ENCODE results near the gene SAMD14. TPM values are rescaled to one million over a fixed set of nuclear protein-coding genes. Genes with fewer than 3 reads are reported as not detected.

The SAMD14 gene
- total and polyA plus RNA-seq, 2 of the 4 experiments (the other 2 are of a cell fraction): 1.4 to 6.2 TPM

GRCh38 chr17:50071692-50072091 is 58.3 kb downstream of the SAMD14 start:
- Histone ChIP-seq H3K9ac (ENCODE audit: low read depth, low read length) (no peak overlapping the region), H3K4me2 (ENCODE audit: low read depth, low read length) (no peak overlapping the region), H2BK120ac (ENCODE audit: low read depth, low read length) (no peak overlapping the region), H3K27ac (ENCODE audit: insufficient read depth, low read length) (no peak overlapping the region), H3K56ac (ENCODE audit: extremely low read depth, insufficient read depth, low read length) (no peak overlapping the region), H3K18ac (ENCODE audit: low read depth, low read length) (no peak overlapping the region), H4K20me1 (ENCODE audit: insufficient read depth, low read length) (no peaks in the 10 kb centered on the region; the same call in 1 of the 2 replicates), H3K23ac (ENCODE audit: low read depth, low read length) (no peak overlapping the region), H3K9me1 (ENCODE audit: insufficient read depth, low read length) (peaks cover 24% of the 10 kb centered on the region), H3K27me3 (ENCODE audit: control insufficient read depth, insufficient read depth, low read length) (no peaks in the 10 kb centered on the region), H2AK9ac (replicated peaks; ENCODE audit: low read depth, low read length, poor library complexity) (peak overlapping the region; percentile 84), H2AFZ (replicated peaks; ENCODE audit: low read length, poor library complexity) (no peak overlapping the region), H2BK15ac (ENCODE audit: low read depth, low read length) (no peak overlapping the region), H2BK5ac (ENCODE audit: low read depth, low read length, poor library complexity, severe bottlenecking) (no peak overlapping the region), H2BK20ac (ENCODE audit: low read depth, low read length) (no peak overlapping the region), H2AK5ac (ENCODE audit: low read depth, low read length) (no peak overlapping the region), H3K4me1 (ENCODE audit: control insufficient read depth, insufficient read depth, low read length) (peaks cover 5% of the 10 kb centered on the region; the same call in 1 of the 2 replicates), H3K9me3 (ENCODE audit: control insufficient read depth, insufficient read depth, low read length) (no peaks in the 10 kb centered on the region), H3K36me3 (ENCODE audit: control insufficient read depth, insufficient read depth, low read length) (peaks cover 54% of the 10 kb centered on the region), H4K5ac (ENCODE audit: low read depth, low read length) (no peak overlapping the region), H3K79me1 (ENCODE audit: low read depth in 1 of 2, low read length in 2 of 2) (peaks cover 33 to 69% of the 10 kb centered on the region in 2 experiments), H3K4me3 (ENCODE audit: insufficient read depth, low read depth, low read length) (no peak overlapping the region), H4K8ac (ENCODE audit: low read depth in 2 of 2, low read length in 2 of 2) (no peak overlapping the region), H3K14ac (replicated peaks; ENCODE audit: low read depth, low read length) (no peak overlapping the region), H3K4ac (ENCODE audit: low read depth, low read length) (no peak overlapping the region), H4K91ac (ENCODE audit: insufficient read depth, low read depth, low read length) (no peak overlapping the region)
- CTCF ChIA-PET: no interaction called here
- dilution Hi-C loops (cut with HindIII; ENCODE audit: low sequenced_read_pairs, unreplicated experiment): no loop called here
- in situ Hi-C loops (cut with MboI; ENCODE audit: low sequenced_read_pairs): no loop called here
- no CpG with 5 or more reads among the region's 6 CpGs for WGBS, 2 experiments (ENCODE audit: extremely low coverage in 2 of 2, insufficient read length in 1 of 2)
- POLR2A ChIA-PET (ENCODE audit: unreplicated experiment): no interaction called here
- intact Hi-C loops (cut with micrococcal nuclease): no loop called here
- DNase-seq (no peak), ATAC-seq (ENCODE audit: low read depth) (no peak)
- no TSS peak for BruUV-seq (replicated peaks)
- TF ChIP-seq, protein P1, sequence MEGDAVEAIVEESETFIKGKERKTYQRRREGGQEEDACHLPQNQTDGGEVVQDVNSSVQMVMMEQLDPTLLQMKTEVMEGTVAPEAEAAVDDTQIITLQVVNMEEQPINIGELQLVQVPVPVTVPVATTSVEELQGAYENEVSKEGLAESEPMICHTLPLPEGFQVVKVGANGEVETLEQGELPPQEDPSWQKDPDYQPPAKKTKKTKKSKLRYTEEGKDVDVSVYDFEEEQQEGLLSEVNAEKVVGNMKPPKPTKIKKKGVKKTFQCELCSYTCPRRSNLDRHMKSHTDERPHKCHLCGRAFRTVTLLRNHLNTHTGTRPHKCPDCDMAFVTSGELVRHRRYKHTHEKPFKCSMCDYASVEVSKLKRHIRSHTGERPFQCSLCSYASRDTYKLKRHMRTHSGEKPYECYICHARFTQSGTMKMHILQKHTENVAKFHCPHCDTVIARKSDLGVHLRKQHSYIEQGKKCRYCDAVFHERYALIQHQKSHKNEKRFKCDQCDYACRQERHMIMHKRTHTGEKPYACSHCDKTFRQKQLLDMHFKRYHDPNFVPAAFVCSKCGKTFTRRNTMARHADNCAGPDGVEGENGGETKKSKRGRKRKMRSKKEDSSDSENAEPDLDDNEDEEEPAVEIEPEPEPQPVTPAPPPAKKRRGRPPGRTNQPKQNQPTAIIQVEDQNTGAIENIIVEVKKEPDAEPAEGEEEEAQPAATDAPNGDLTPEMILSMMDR (conservative IDR thresholded peaks at IDR 0.05; ENCODE audit: low read depth, low read length): no peak
- TF ChIP-seq, protein P2, sequence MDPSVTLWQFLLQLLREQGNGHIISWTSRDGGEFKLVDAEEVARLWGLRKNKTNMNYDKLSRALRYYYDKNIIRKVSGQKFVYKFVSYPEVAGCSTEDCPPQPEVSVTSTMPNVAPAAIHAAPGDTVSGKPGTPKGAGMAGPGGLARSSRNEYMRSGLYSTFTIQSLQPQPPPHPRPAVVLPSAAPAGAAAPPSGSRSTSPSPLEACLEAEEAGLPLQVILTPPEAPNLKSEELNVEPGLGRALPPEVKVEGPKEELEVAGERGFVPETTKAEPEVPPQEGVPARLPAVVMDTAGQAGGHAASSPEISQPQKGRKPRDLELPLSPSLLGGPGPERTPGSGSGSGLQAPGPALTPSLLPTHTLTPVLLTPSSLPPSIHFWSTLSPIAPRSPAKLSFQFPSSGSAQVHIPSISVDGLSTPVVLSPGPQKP (IDR thresholded peaks at IDR 0.05; ENCODE audit: borderline replicate concordance, low read depth, low read length): no peak
- TF ChIP-seq MAFK (IDR thresholded peaks at IDR 0.05; ENCODE audit: low read depth, low read length): no peak
- TF ChIP-seq CEBPB (IDR thresholded peaks at IDR 0.05; ENCODE audit: low read depth, low read length): no peak
- TF ChIP-seq MAZ (IDR thresholded peaks at IDR 0.05; ENCODE audit: borderline replicate concordance, low read depth, low read length): no peak
- TF ChIP-seq RAD21 (IDR thresholded peaks at IDR 0.05; ENCODE audit: low read length): no peak
- TF ChIP-seq MXI1 (IDR thresholded peaks at IDR 0.05; ENCODE audit: borderline replicate concordance, low read depth, low read length): no peak
- no peak for TF ChIP-seq POLR2A (IDR thresholded peaks at IDR 0.05; ENCODE audit: low read depth, low read length)
- TF ChIP-seq FOS (IDR thresholded peaks at IDR 0.05; ENCODE audit: low read depth, low read length): no peak
- TF ChIP-seq BHLHE40 (IDR thresholded peaks at IDR 0.05; ENCODE audit: low read depth, low read length): no peak
- TF ChIP-seq CHD1 (IDR thresholded peaks at IDR 0.05; ENCODE audit: low read depth, low read length): no peak
- no peak for TF ChIP-seq USF2 (IDR thresholded peaks at IDR 0.05; ENCODE audit: low read depth, low read length)
- no peak for TF ChIP-seq SMC3 (IDR thresholded peaks at IDR 0.05; ENCODE audit: low read depth, low read length)
- TF ChIP-seq RCOR1 (IDR thresholded peaks at IDR 0.05; ENCODE audit: insufficient replicate concordance, low read length): no peak
- no peak for TF ChIP-seq RFX5 (IDR thresholded peaks at IDR 0.05; ENCODE audit: low read depth, low read length)
- TF ChIP-seq NFE2L2 (IDR thresholded peaks at IDR 0.05; ENCODE audit: low read depth, low read length): no peak
